ENCODE measurements around the gene RCVRN. TPM values are rescaled to one million over a fixed set of nuclear protein-coding genes. Genes with fewer than 3 reads are reported as not detected.

The RCVRN gene
- total and polyA plus RNA-seq, 2 of the 13 experiments (the other 11 are each of a cell fraction or from before 2014, with no cell fraction given), result not detected

- no peak for TF ChIP-seq ZNF501 (CRISPR knock-in tag; IDR thresholded peaks at IDR 0.05)
- TF ChIP-seq EHMT2 (IDR thresholded peaks at IDR 0.05; ENCODE audit: borderline replicate concordance, low read depth, low read length), result no peak
- TF ChIP-seq ZNF496 (CRISPR knock-in tag; IDR thresholded peaks at IDR 0.05; ENCODE audit: insufficient replicate concordance), result no peak
Measured at GRCh38 chr17:9898812-9899211, 6.3 kb downstream of the RCVRN start (continued).

GRCh38 chr17:9897372-9897968 is 7.6 kb downstream of the RCVRN start:
- Histone ChIP-seq H3K9ac (ENCODE audit: insufficient read depth, low read depth, low read length) (no peak overlapping the region), H2AFZ (ENCODE audit: low read length) (no peak overlapping the region), H3K79me2 (ENCODE audit: insufficient read depth, low read length) (no peaks in the 10 kb centered on the region), H3K4me1 (ENCODE audit: insufficient read depth, low read length) (no peaks in the 10 kb centered on the region), H3K27ac (ENCODE audit: extremely low read length, insufficient read depth, low read length) (no peak overlapping the region), H3K4me3 (replicated peaks in 1 of 3; ENCODE audit: insufficient read depth in 1 of 3, low read depth in 2 of 3, low read length in 3 of 3) (no peak overlapping the region), H3K9me3 (ENCODE audit: low read length) (no peaks in the 10 kb centered on the region), H3K27me3 (ENCODE audit: control insufficient read depth in 1 of 2, insufficient read depth in 2 of 2, low read length in 2 of 2) (peaks cover 0 to 16% of the 10 kb centered on the region in 2 experiments; a peak in 4 of 5 replicates), H3K36me3 (replicated peaks in 1 of 2; ENCODE audit: control insufficient read depth in 1 of 2, insufficient read depth in 2 of 2, low read length in 2 of 2) (no peaks in the 10 kb centered on the region), H4K20me1 (ENCODE audit: insufficient read depth, low read length) (no peaks in the 10 kb centered on the region), H3K4me2 (ENCODE audit: low read depth, low read length) (no peak overlapping the region)
- FAIRE-seq (no peak), DNase-seq (ENCODE audit: low spot score) (no peak), ATAC-seq (no peak)
- ChIA-PET CTCF (ENCODE audit: low intra/inter-chr PET ratio, low total read pairs) (no interaction called here), POLR2A (no interaction called here)
- WGBS (ENCODE audit: low lambda C conversion rate), result 3% methylated on average over 8 of the region's 13 CpGs
- intact Hi-C loops (cut with micrococcal nuclease; ENCODE audit: unreplicated experiment), result no loop called here
- TF ChIP-seq ZBTB7A (CRISPR knock-in tag; IDR thresholded peaks at IDR 0.05), result no peak
- TF ChIP-seq ZNF614 (CRISPR knock-in tag; IDR thresholded peaks at IDR 0.05; ENCODE audit: borderline replicate concordance), result no peak
- no peak for TF ChIP-seq ZNF558 (CRISPR knock-in tag; IDR thresholded peaks at IDR 0.05; ENCODE audit: borderline replicate concordance)
- no peak for TF ChIP-seq ZNF503 (CRISPR knock-in tag; IDR thresholded peaks at IDR 0.05)
- in situ Hi-C loops (cut with HindIII; ENCODE audit: extremely low pct_ligation_motif_present, low pct_unique_long_range_greater_than_20kb), result no loop called here
- BruUV-seq (replicated peaks), result no TSS peak

Measured in HepG2 (cell line).